ENCODE results near the gene TAS2R39. TPM values are rescaled to one million over a fixed set of nuclear protein-coding genes. Genes with fewer than 3 reads are reported as not detected.
"Not testable (repeated sequence)": the region's sequence is repeated elsewhere in the genome, so short reads cannot be mapped to it uniquely, and the experiment has no call there.

Gene TAS2R39
- total RNA-seq, 1 donor from 2014 or later, result not detected

DNA sequence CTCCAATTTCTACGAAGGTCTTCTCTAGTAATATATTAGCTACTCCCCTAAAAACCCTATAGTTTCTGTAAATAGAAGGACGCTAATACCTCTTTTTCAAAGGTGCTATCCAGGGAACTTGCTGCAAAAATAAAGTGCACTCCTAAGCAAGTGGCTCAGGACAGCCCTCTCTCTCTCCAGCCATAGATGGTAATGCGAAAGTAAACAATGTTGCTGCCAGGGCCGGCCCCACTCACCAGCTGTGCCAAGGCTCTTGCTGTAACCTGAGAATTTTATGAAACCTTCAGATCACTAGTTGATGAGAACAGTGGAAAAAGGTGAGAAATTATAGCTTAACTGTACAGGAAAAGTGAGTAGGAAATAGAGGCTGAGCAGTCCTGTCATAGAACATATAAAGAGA is 10.9 kb upstream of the TAS2R39 start:
- Mint-ChIP-seq H3K27ac (no peak overlapping the region), H3K27me3 (ENCODE audit: insufficient read depth, low read depth) (no peaks in the 10 kb centered on the region), H3K4me3 (no peak overlapping the region), H3K9me3 (peaks cover under 1% of the 10 kb centered on the region), H3K36me3 (no peaks in the 10 kb centered on the region), H3K4me1 (no peaks in the 10 kb centered on the region)
- no peak for DNase-seq (ENCODE audit: low spot score)
- Histone ChIP-seq H3K79me2 (ENCODE audit: low read depth) (no peaks in the 10 kb centered on the region), H3F3A (ENCODE audit: low read depth) (no peaks in the 10 kb centered on the region), H3K9me3 (ENCODE audit: low read depth) (no peaks in the 10 kb centered on the region), H3K9ac (no peak overlapping the region), H3K27ac (no peak overlapping the region), H2AFZ (replicated peaks) (no peak overlapping the region), H3K4me1 (no peaks in the 10 kb centered on the region), H3K4me2 (no peak overlapping the region), H3K27me3 (no peaks in the 10 kb centered on the region), H3K36me3 (no peaks in the 10 kb centered on the region), H4K20me1 (ENCODE audit: low read depth) (no peaks in the 10 kb centered on the region), H3K4me3 (no peak overlapping the region)
- TF ChIP-seq EZH2phosphoT487 (IDR thresholded peaks at IDR 0.05), result no peak
- no peak for TF ChIP-seq CTCF (IDR thresholded peaks at IDR 0.05)
- TF ChIP-seq EZH2 (IDR thresholded peaks at IDR 0.05), result no peak

GRCh38 chr7:143176128-143176527 is 7.1 kb upstream of the TAS2R39 start:
- no peaks in the 10 kb centered on the region for H3F3A ChIP-seq (ENCODE audit: low read depth)
- no peak for DNase-seq (ENCODE audit: low spot score)

GRCh38 chr7:143177374-143178119 is 5.7 kb upstream of the TAS2R39 start:
- Histone ChIP-seq H3K4me3 (no peak overlapping the region), H3K4me2 (no peak overlapping the region), H3K4me1 (no peaks in the 10 kb centered on the region), H3K27ac (no peak overlapping the region), H3K9me3 (ENCODE audit: low read depth) (no peaks in the 10 kb centered on the region), H3K27me3 (no peaks in the 10 kb centered on the region), H4K20me1 (ENCODE audit: low read depth) (no peaks in the 10 kb centered on the region), H3K79me2 (ENCODE audit: low read depth) (no peaks in the 10 kb centered on the region), H2AFZ (replicated peaks) (no peak overlapping the region), H3K9ac (no peak overlapping the region), H3F3A (ENCODE audit: low read depth) (no peaks in the 10 kb centered on the region), H3K36me3 (no peaks in the 10 kb centered on the region)
- H3K4me1 Mint-ChIP-seq, result no peaks in the 10 kb centered on the region
- H3K9me3 Mint-ChIP-seq, result no peaks in the 10 kb centered on the region
- H3K4me3 Mint-ChIP-seq, result no peak overlapping the region
- H3K27ac Mint-ChIP-seq, result no peak overlapping the region
- TF ChIP-seq EZH2 (IDR thresholded peaks at IDR 0.05), result no peak
- TF ChIP-seq CTCF (IDR thresholded peaks at IDR 0.05), result no peak
- TF ChIP-seq EZH2phosphoT487 (IDR thresholded peaks at IDR 0.05), result no peak
- no peaks in the 10 kb centered on the region for H3K36me3 Mint-ChIP-seq
- no peak for DNase-seq (ENCODE audit: low spot score)
- no peaks in the 10 kb centered on the region for H3K27me3 Mint-ChIP-seq (ENCODE audit: insufficient read depth, low read depth)

More at GRCh38 chr7:143176128-143176527, 7.1 kb upstream of the TAS2R39 start:
- Histone ChIP-seq H2AFZ (replicated peaks) (no peak overlapping the region), H3K27ac (no peak overlapping the region), H3K27me3 (no peaks in the 10 kb centered on the region), H3K4me1 (no peaks in the 10 kb centered on the region), H3K4me3 (no peak overlapping the region), H3K79me2 (ENCODE audit: low read depth) (no peaks in the 10 kb centered on the region), H3K36me3 (no peaks in the 10 kb centered on the region), H3K4me2 (no peak overlapping the region), H3K9me3 (ENCODE audit: low read depth) (no peaks in the 10 kb centered on the region), H4K20me1 (ENCODE audit: low read depth) (no peaks in the 10 kb centered on the region), H3K9ac (no peak overlapping the region)
- Mint-ChIP-seq H3K9me3 (no peaks in the 10 kb centered on the region), H3K4me3 (no peak overlapping the region), H3K4me1 (no peaks in the 10 kb centered on the region), H3K27ac (no peak overlapping the region), H3K36me3 (no peaks in the 10 kb centered on the region), H3K27me3 (ENCODE audit: insufficient read depth, low read depth) (no peaks in the 10 kb centered on the region)
- TF ChIP-seq CTCF (IDR thresholded peaks at IDR 0.05) (peak; percentile 23), EZH2 (IDR thresholded peaks at IDR 0.05) (no peak)

DNA sequence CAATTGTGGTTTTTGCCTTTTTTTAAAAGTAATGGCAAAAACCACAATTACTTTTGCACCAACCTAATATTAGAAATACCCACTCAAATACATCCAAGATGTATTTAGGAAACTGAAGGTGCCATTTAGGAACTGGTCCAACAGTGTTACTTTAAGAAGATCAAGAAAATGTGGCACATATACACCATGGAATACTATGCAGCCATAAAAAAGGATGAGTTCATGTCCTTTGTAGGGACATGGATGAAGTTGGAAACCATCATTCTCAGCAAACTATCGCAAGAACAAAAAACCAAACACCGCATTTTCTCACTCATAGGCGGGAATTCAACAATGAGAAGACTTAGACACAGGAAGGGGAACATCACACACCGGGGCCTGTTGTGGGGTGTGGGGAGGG is 2.4 kb upstream of the TAS2R39 start:
- not testable (repeated sequence) for H3K27me3 ChIP-seq; H2AFZ ChIP-seq (replicated peaks); H3K4me1 ChIP-seq; H3K4me1 Mint-ChIP-seq; H3K27ac Mint-ChIP-seq; DNase-seq (ENCODE audit: low spot score); H3K4me3 ChIP-seq; H3K4me3 Mint-ChIP-seq; H3K27me3 Mint-ChIP-seq (ENCODE audit: insufficient read depth, low read depth); H3K27ac ChIP-seq; H3K9me3 ChIP-seq (ENCODE audit: low read depth); H3K9me3 Mint-ChIP-seq; H3K9ac ChIP-seq; H3K79me2 ChIP-seq (ENCODE audit: low read depth); H3K4me2 ChIP-seq; H4K20me1 ChIP-seq (ENCODE audit: low read depth); H3K36me3 ChIP-seq; H3F3A ChIP-seq (ENCODE audit: low read depth); H3K36me3 Mint-ChIP-seq
